Measurements from ENCODE around the gene PKP1. TPM values are rescaled to one million over a fixed set of nuclear protein-coding genes. Genes with fewer than 3 reads are reported as not detected.

The PKP1 gene
- total RNA-seq, 2 donors from 2014 or later, result 36.8 to 82.9 TPM

DNA sequence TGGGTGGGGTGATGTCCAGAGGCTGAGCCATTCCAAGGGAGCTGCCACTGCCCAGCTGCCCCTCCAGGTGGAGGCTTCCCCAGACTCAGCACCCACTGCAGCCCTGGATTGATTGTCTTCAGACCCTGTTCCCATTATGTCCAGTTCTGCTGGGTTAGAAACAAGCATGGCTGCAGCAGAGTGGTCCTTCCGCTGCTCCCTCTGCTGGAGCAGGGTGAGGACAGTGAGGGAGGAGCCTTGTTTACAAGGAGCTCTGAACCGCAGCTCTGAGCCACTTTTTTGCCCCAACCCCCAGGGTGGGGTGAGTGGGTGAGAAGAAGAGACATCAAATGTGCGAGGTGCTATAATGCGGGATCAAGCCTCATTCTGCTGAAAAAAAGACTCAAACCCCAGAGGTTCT, 91.9 kb downstream of the PKP1 start:
- H3K4me3 ChIP-seq, result no peak overlapping the region
- H3K27me3 ChIP-seq (replicated peaks; ENCODE audit: insufficient read depth), result no peaks in the 10 kb centered on the region
- TF ChIP-seq CTCF (IDR thresholded peaks at IDR 0.05), result no peak
- TF ChIP-seq POLR2A (IDR thresholded peaks at IDR 0.05), result no peak
- no peak for TF ChIP-seq POLR2AphosphoS5 (IDR thresholded peaks at IDR 0.05)
- no peak for DNase-seq (ENCODE audit: low spot score)
- 60% methylated on average over 4 of the region's 4 CpGs for WGBS
- no peaks in the 10 kb centered on the region for H3K36me3 ChIP-seq
- H3K27ac ChIP-seq, result no peak overlapping the region
- H3K9me3 ChIP-seq, result no peaks in the 10 kb centered on the region
- no peaks in the 10 kb centered on the region for H3K4me1 ChIP-seq (replicated peaks)
- intact Hi-C loops (cut with DNase I), result no loop called here

DNA sequence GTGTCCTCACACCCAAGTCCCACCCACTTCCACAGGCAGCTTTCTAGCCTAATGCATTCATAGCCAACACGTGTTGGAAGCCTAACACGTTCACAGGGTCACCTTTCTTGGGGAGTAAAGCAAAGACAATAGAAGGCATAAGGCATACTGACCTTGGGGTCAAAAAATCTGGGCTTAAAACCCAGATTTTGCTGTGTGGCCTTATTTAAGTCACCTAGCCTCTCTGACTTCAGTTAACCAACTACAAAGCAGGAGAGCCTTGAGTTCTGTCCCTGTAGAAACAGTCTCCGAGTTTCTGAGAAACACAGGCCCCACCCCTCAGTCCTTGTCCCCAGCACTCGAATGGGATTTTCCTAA, 92.8 kb downstream of the PKP1 start:
- no peak for DNase-seq (ENCODE audit: low spot score)
- Histone ChIP-seq H3K9me3 (no peaks in the 10 kb centered on the region), H3K27ac (no peak overlapping the region), H3K4me1 (replicated peaks) (no peaks in the 10 kb centered on the region), H3K27me3 (replicated peaks; ENCODE audit: insufficient read depth) (no peaks in the 10 kb centered on the region), H3K36me3 (no peaks in the 10 kb centered on the region), H3K4me3 (no peak overlapping the region)
- intact Hi-C loops (cut with DNase I), result no loop called here
- no peak for TF ChIP-seq POLR2A (IDR thresholded peaks at IDR 0.05)
- no peak for TF ChIP-seq POLR2AphosphoS5 (IDR thresholded peaks at IDR 0.05)
- no peak for TF ChIP-seq CTCF (IDR thresholded peaks at IDR 0.05)
- 31% methylated on average over 4 of the region's 4 CpGs for WGBS

- DNase-seq (ENCODE audit: low spot score), result no peak
- Histone ChIP-seq H3K9me3 (no peaks in the 10 kb centered on the region), H3K27ac (no peak overlapping the region), H3K36me3 (no peaks in the 10 kb centered on the region), H3K4me3 (no peak overlapping the region), H3K27me3 (replicated peaks; ENCODE audit: insufficient read depth) (no peaks in the 10 kb centered on the region), H3K4me1 (replicated peaks) (no peaks in the 10 kb centered on the region)
- intact Hi-C loops (cut with DNase I), result no loop called here
- WGBS, result 56% methylated on average over 11 of the region's 11 CpGs
- TF ChIP-seq POLR2AphosphoS5 (IDR thresholded peaks at IDR 0.05) (no peak), CTCF (IDR thresholded peaks at IDR 0.05) (no peak), POLR2A (IDR thresholded peaks at IDR 0.05) (no peak)
Observed at GRCh38 chr1:201376464-201377374, 93.4 kb downstream of the PKP1 start.

- TF ChIP-seq CTCF (IDR thresholded peaks at IDR 0.05) (no peak), POLR2AphosphoS5 (IDR thresholded peaks at IDR 0.05) (no peak), POLR2A (IDR thresholded peaks at IDR 0.05) (no peak)
- Histone ChIP-seq H3K4me1 (replicated peaks) (no peaks in the 10 kb centered on the region), H3K27ac (no peak within 1 kb of the TSS), H3K36me3 (no peaks in the 10 kb centered on the region), H3K9me3 (no peaks in the 10 kb centered on the region), H3K27me3 (replicated peaks; ENCODE audit: insufficient read depth) (no peaks in the 10 kb centered on the region), H3K4me3 (no peak within 1 kb of the TSS)
- 47% methylated on average over 9 of the region's 9 CpGs for WGBS
- intact Hi-C loops (cut with DNase I), result no loop called here
- DNase-seq (ENCODE audit: low spot score), result no peak
Observed at GRCh38 chr1:201377611-201378092, 94.3 kb downstream of the PKP1 start, which contains the start of gene TNNT2. Gene TNNT2, minus strand, starts transcription at chr1:201377680. Its CDS starts 4,426 bp downstream, at chr1:201373254.

DNA sequence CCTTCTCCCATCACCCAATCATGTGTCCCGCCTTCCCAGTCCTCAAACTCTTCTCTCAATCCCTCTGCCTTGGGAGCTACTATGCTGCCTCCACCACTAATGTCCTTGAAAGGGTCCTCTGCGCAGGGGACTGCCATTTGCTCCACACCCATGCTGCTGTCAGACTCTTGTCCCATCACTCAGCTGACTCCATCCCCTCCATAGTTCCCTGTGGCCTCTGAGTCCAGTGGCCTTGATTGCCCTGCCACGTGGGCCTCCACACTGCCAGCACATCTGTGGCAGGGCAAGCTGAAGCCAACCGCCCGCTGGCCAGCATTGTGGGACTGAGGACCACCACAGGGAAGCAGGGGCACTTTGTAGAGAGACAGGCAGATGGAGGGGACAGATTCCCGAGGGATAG, 95.5 kb downstream of the PKP1 start:
- 95% methylated on average over 6 of the region's 6 CpGs for WGBS
- H3K36me3 ChIP-seq, result no peaks in the 10 kb centered on the region
- H3K27ac ChIP-seq, result no peak overlapping the region
- intact Hi-C loops (cut with DNase I), result no loop called here
- TF ChIP-seq POLR2AphosphoS5 (IDR thresholded peaks at IDR 0.05), result no peak
- no peak for TF ChIP-seq CTCF (IDR thresholded peaks at IDR 0.05)
- no peak for TF ChIP-seq POLR2A (IDR thresholded peaks at IDR 0.05)
- H3K4me3 ChIP-seq, result no peak overlapping the region
- no peaks in the 10 kb centered on the region for H3K27me3 ChIP-seq (replicated peaks; ENCODE audit: insufficient read depth)
- H3K9me3 ChIP-seq, result no peaks in the 10 kb centered on the region
- H3K4me1 ChIP-seq (replicated peaks), result no peaks in the 10 kb centered on the region
- no peak for DNase-seq (ENCODE audit: low spot score)
